BJ (cell line): ENCODE data around the gene SSC4D. TPM values are rescaled to one million over a fixed set of nuclear protein-coding genes. Genes with fewer than 3 reads are reported as not detected.
"Not testable (repeated sequence)": the region's sequence is repeated elsewhere in the genome, so short reads cannot be mapped to it uniquely, and the experiment has no call there.

Experiments used
- CTCF ChIA-PET: fragments of 350-600 bp; formaldehyde crosslinking; extraction: SDS; loops from one replicate; lab custom pipeline; 2021; ENCODE audit warnings: antibody characterized with exemption, inconsistent platforms; lab: Yijun Ruan, JAX
- POLR2A ChIA-PET: fragments of 300-600 bp; sonication (Branson Sonifier 250); formaldehyde crosslinking; extraction: SDS; loops from one replicate; lab custom pipeline; 2021; ENCODE audit warnings: antibody characterized with exemption; lab: Charles Lee
- DNase-seq: peaks from one replicate; pipeline ENCODE4 v3.0.0-alpha.2; 2011; ENCODE audit warnings: low read depth
- H3K27me3 ChIP-seq: 2 replicates; pipeline ENCODE4 v1.6.0; 2011; ENCODE audit warnings: low read length; ENCODE audit not compliant: control insufficient read depth, insufficient read depth
- H3K36me3 ChIP-seq: 2 replicates; pipeline ENCODE4 v1.5.1; 2011; ENCODE audit warnings: low read length; ENCODE audit not compliant: control insufficient read depth, insufficient read depth
- H3K4me3 ChIP-seq: 2 replicates; pipeline ENCODE4 v1.5.1; 2011; ENCODE audit warnings: low read depth, mild to moderate bottlenecking, control low read depth, low read length
- CTCF ChIP-seq: IDR thresholded peaks from 2 replicates; pipeline ENCODE4 v1.5.1; 2011; ENCODE audit warnings: low read depth, mild to moderate bottlenecking, control low read depth, inconsistent platforms, low read length, moderate library complexity; ENCODE audit not compliant: insufficient read depth
- polyA plus RNA-seq: library from polyadenylated mRNA; depleted of rRNA; stranded (reverse); fragments of >200 nt; gene quantifications from 2 replicates; pipeline ENCODE4 v1.2.3, GENCODE V29; 2011

The SSC4D gene
- polyA plus RNA-seq, 1 experiment, result 0.92 TPM

GRCh38 chr7:76423666-76424412, 14.3 kb upstream of the SSC4D start:
- DNase-seq, result no peak
- Histone ChIP-seq H3K27me3 (no peaks in the 10 kb centered on the region), H3K36me3 (no peaks in the 10 kb centered on the region), H3K4me3 (no peak overlapping the region)
- ChIA-PET CTCF (interaction anchor here (0.5 to 1.1 kb wide), 2 partner anchors 14 to 105 kb away, joined by 3 read pairs; partner anchors contain the start of gene SSC4D), POLR2A (interaction anchor here (0.5 to 0.6 kb wide), 2 partner anchors 166 to 203 kb away, joined by 3 to 4 read pairs; no protein-coding TSS in a partner anchor)
- no peak for TF ChIP-seq CTCF

- peak; percentile 92 for DNase-seq
- not testable (repeated sequence) for H3K27me3 ChIP-seq, H3K36me3 ChIP-seq, H3K4me3 ChIP-seq
- ChIA-PET CTCF (interaction anchor here (0.6 to 0.8 kb wide), 3 partner anchors 61 to 121 kb away, joined by 3 read pairs; no protein-coding TSS in a partner anchor), POLR2A (interaction anchor here (0.6 kb wide), 1 partner anchor 224 kb away, joined by 7 read pairs; no protein-coding TSS in a partner anchor)
These were observed 11.6 kb upstream of the SSC4D start for GRCh38 chr7:76421097-76421496.

GRCh38 chr7:76417654-76418310, 8.3 kb upstream of the SSC4D start:
- POLR2A ChIA-PET, H3K4me3 ChIP-seq, DNase-seq, H3K27me3 ChIP-seq, CTCF ChIA-PET, H3K36me3 ChIP-seq: not testable (repeated sequence)

- POLR2A ChIA-PET, result no interaction called here
- no peak for DNase-seq
- no peak for TF ChIP-seq CTCF
- no peak overlapping the region for H3K4me3 ChIP-seq
- CTCF ChIA-PET, result no interaction called here
- H3K36me3 ChIP-seq, result no peaks in the 10 kb centered on the region
- H3K27me3 ChIP-seq, result no peaks in the 10 kb centered on the region; the same call in 1 of the 2 replicates
These were observed 2.8 kb upstream of the SSC4D start for GRCh38 chr7:76412249-76412648.

- DNase-seq, result no peak
- no peak overlapping the region for H3K4me3 ChIP-seq
These were observed 2.1 kb upstream of the SSC4D start for GRCh38 chr7:76411626-76412025.

More at GRCh38 chr7:76411626-76412025, 2.1 kb upstream of the SSC4D start:
- POLR2A ChIA-PET, result no interaction called here
- Histone ChIP-seq H3K36me3 (no peaks in the 10 kb centered on the region), H3K27me3 (no peaks in the 10 kb centered on the region; the same call in 1 of the 2 replicates)
- CTCF ChIA-PET, result no interaction called here
- TF ChIP-seq CTCF, result no peak
